ENCODE measurements around the gene DNAAF9.

The DNAAF9 gene

DNA sequence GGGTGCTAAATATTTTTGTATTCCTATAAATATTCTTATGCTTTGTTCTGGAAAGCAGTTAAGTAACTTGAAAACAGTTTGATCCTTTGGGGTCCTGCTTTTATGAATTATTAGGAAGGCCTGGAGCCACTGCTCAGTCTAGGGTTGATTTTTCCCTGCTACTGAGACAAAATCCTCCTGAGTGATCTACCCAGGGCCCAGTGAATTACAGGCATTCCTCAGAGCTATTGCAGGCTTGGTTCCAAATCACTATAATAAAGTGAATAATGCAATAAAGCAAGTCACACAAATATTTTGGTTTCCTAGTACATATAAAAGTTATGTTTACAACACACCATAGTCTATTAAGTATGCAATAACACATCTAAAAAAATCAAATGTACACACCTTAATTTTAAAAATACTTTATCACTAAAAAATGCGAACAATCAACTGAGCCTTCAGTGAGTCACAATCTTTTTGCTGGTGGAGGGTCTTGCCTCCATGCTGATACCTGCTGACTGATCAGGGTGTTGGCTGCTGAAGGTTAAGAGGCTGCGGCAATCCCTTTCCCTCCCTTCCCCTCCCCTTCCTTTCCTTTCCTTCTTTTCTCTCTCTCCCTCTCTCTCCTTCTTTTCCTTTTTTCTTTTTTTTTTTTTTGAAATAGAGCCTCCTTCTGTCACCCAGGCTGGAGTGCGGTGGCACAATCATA is 43.0 kb downstream of the DNAAF9 start:
- no peak for DNase-seq

DNA sequence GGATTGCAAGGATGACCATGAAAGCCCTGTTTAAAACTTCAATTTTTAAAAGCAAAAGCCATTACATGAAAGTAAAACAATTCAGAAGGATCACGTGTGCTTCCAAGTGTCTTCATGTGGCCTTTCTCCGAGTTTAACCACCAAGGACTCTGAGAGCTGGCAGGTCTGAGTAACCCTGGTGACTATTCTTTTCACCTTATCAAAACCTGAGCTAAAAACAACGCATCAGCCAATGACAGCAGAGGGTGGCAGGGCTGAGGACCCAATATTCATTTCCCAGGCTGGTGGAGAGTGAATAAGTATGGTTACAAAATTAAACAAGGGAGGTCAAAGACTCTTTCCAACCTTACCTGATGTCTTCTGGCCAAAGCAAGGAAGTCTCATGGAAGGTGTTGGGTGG is 46.7 kb downstream of the DNAAF9 start:
- DNase-seq: no peak

DNA sequence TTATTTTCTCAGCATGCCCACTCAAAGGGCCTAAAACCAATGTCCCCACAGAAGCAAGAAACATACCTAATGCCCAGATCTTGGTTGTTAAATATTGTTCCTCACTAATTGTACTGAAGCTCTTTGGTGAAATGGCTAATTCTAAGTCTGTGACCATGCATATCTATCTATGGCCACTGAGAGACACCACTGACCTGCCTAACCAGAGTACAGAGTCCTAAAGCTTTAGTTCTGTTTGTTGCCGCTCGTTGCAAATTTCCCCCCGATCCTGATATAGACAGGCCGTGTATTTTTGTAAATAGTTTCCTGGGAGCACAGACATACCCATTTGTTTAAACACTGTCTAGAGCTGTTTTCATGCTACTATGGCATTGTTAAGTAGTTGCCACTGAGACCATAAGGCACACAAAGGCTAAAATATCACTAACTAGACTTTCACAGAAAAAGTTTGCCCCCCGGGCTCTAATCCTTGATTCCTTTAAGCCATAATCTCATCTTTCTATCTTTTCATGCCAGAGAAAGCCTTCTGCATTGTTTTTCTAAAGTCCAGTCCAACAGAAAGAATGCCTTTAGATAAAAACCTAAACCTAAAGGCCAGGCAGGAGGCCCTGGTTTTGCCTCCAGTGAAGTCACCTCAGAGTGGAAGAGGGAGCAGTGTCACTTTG is 48.7 kb downstream of the DNAAF9 start:
- DNase-seq: no peak

Measured in CD4-positive, alpha-beta T cell treated with Interleukin-1 beta for 1 hour (primary cell).